ENCODE data around the gene LHFPL2.

The LHFPL2 gene

GRCh38 chr5:78565395-78565794 lies 83.2 kb downstream of the LHFPL2 start:
- no peak for DNase-seq

GRCh38 chr5:78563621-78564020 lies 85.0 kb downstream of the LHFPL2 start:
- no peak for DNase-seq

DNA sequence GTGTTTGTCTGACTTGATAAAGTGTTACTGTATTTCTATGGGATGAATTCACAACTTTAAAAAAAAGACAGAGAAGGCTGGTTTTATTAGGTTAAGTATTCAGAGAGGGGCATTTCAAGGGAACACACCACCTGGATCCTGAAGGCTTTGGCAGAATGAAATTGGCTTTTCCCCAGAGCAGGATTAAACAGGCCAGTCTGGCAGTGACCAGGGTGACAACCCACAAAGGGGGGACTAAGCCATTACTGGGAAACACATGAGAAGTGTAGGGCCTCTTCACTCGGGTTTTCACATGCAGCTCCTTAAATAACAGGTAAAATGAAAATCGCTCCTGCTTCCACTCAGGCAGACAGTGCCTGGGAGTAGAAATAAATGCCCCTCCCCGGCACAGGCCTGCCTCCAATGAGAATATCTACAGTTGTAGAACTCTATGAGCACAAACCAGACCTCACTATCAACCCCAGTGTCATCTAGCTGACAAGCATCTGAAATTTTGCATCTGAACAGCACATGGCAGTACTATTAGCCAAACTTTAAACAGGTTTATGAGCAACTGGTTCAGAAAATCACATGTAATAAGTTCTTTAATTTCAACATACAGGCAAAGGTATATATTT lies 85.8 kb downstream of the LHFPL2 start:
- DNase-seq, result no peak

- no peak for DNase-seq
These were observed 86.6 kb downstream of the LHFPL2 start for GRCh38 chr5:78562001-78562400.

DNA sequence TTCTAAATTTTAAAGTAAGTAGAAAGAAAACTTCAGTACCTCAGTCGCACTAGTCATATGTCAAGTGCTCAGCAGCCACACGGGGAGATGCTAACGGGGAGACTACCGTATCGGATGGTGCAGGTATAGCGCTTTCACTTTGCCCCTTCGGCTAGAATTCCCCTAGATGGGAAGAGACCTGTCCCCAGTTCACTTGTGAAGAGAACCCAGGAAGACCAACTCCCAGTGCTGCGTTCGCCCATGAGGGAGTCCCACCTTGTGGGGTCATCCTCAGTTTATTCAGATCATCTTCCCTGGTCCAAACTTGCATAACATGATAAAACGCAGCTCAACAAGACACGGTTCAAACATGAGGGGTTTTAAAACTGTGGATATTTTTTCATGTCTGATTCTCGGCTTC lies 87.3 kb downstream of the LHFPL2 start:
- no peak for DNase-seq

GRCh38 chr5:78560000-78560855 lies 88.3 kb downstream of the LHFPL2 start:
- DNase-seq, result no peak

GRCh38 chr5:78557601-78558000 lies 91.0 kb downstream of the LHFPL2 start:
- DNase-seq, result no peak

- no peak for DNase-seq
These were observed 92.7 kb downstream of the LHFPL2 start for GRCh38 chr5:78555870-78556269.

DNA sequence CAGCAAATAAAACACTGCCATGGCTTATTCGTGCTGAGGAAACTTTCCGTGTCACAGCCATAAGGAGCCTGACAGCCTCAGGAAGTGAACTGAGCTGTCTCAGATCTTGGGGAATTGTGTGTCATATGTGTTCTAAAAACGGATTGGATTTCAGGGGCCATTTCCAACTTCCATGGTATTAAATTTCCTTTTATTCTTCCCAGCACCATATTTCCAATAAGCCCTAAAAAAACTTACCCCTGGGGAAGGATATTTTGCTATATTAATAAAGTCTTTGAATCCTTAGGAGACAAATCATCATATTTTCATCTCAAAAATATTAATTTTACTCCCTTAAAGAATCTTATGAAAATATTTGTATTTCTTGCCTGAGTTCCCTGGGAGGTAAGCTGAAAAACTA lies 93.9 kb downstream of the LHFPL2 start:
- no peak for DNase-seq

- DNase-seq, result no peak
These were observed 94.8 kb downstream of the LHFPL2 start for GRCh38 chr5:78553580-78554353.

GRCh38 chr5:78552729-78553342 lies 95.7 kb downstream of the LHFPL2 start:
- no peak for DNase-seq

GRCh38 chr5:78550891-78551290 lies 97.7 kb downstream of the LHFPL2 start:
- peak in 2 of 3 donors; percentile 59 to 71 for DNase-seq

GRCh38 chr5:78549043-78549442 lies 99.5 kb downstream of the LHFPL2 start:
- DNase-seq, result peak; percentile 80 to 94 (median 82)

- DNase-seq, result no peak
These were observed 100.6 kb downstream of the LHFPL2 start for GRCh38 chr5:78547731-78548615.

GRCh38 chr5:78547183-78547582 lies 101.4 kb downstream of the LHFPL2 start:
- DNase-seq, result no peak

DNA sequence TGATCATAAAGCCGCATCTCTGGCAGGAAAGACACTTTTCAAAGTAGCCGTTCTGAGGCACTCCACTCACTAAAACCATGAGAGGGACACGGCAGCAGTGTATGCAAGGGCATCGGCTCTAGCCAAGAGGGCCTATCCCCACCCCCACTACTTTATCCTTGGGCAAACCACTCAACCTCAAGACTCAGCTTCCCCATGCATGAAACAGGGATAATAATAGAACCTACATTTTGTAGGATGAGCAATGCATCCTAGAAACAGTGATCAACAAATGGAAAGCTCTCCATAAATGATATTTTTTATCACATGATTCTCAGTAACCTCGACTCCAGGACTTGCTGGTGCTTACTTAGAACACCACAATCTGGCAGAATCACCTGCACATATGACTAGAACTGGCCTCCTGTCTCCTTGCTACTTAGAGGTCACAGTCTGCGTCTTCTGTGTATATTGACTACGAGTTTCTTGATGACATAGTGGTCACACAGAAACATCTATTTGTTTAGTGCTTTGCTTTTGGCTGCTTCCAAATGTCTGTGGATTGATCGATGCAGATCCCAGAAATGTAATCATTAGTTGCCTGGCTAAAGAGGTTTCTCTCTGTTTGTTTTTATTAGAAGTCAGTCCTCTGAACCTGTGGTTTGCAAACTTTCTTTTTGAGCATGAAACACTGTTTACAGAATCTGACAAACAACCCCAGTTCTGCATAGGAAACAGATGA lies 102.1 kb downstream of the LHFPL2 start:
- peak in 1 of 3 donors; percentile 45 for DNase-seq

GRCh38 chr5:78545406-78545805 lies 103.2 kb downstream of the LHFPL2 start:
- no peak for DNase-seq

DNA sequence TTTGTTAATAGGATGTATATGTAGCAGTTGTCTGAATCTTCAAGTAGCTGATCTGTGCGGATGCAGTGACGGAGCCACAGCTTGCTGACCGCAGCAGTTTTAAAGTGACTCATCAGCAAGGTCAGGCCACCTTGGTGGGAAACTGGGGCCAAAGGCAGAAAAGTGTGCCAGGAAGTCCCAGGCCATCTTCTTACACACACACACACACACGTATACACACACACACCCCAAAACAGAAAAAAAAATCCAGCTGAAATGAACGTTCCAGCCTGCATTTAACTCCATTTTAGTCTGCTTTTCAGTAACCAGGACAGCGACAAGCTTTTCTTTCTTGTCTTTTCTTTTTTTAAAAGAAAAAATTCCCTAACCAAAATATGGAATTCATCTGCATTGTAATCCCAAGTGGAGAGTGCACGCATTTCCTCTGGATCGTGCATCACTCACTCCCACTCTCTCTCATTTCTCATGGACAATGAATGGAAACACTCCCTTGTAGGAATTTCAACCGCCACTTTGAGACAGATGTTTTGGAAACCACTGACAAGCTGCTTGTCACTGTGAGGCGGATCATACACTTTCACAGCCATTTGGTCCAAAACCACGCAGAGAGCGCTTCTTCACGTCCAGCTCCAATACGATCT lies 103.9 kb downstream of the LHFPL2 start:
- no peak for DNase-seq

GRCh38 chr5:78543916-78544315 lies 104.7 kb downstream of the LHFPL2 start:
- DNase-seq, result no peak

GRCh38 chr5:78543292-78543691 lies 105.3 kb downstream of the LHFPL2 start:
- no peak for DNase-seq

- no peak for DNase-seq
These were observed 106.2 kb downstream of the LHFPL2 start for GRCh38 chr5:78542321-78542840.

Measured in suppressor macrophage treated with lipopolysaccharide for 1 hour (primary cell).